ENCODE data around the gene MAPK1.
"Not testable (repeated sequence)": the region's sequence is repeated elsewhere in the genome, so short reads cannot be mapped to it uniquely, and the experiment has no call there.

The MAPK1 gene

GRCh38 chr22:21725956-21726649, 141.3 kb downstream of the MAPK1 start:
- DNase-seq (ENCODE audit: low spot score): no peak

GRCh38 chr22:21724496-21724895, 142.9 kb downstream of the MAPK1 start:
- DNase-seq (ENCODE audit: low spot score): not testable (repeated sequence)

DNA sequence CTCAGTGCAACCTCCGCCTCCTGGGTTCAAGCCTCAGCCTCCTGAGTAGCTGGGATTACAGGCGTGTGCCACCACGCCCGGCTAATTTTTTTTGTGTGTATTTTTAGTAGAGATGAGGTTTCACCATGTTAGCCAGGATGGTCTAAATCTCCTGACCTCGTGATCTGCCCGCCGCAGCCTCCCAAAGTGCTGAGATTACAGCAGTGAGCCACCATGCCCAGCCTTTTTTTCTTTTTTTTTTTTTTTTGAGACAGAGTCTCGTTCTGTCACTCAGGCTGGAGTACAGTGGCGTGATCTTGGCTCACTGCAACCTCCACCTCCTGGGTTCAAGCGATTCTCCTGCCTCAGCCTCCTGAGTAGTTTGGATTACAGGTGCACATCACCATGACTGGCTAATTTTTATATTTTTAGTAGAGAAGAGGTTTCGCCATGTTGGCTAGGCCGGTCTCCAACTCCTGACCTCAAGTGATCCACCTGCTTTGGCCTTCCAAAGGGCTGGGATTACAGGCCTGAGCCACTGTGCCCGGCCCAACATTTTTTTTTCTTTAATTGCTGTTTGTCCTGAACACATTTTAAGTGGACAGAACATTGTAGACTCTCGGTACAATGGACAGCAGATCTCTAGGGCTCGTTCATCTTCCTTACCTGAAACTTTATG, 146.1 kb downstream of the MAPK1 start:
- DNase-seq (ENCODE audit: low spot score): not testable (repeated sequence)

DNA sequence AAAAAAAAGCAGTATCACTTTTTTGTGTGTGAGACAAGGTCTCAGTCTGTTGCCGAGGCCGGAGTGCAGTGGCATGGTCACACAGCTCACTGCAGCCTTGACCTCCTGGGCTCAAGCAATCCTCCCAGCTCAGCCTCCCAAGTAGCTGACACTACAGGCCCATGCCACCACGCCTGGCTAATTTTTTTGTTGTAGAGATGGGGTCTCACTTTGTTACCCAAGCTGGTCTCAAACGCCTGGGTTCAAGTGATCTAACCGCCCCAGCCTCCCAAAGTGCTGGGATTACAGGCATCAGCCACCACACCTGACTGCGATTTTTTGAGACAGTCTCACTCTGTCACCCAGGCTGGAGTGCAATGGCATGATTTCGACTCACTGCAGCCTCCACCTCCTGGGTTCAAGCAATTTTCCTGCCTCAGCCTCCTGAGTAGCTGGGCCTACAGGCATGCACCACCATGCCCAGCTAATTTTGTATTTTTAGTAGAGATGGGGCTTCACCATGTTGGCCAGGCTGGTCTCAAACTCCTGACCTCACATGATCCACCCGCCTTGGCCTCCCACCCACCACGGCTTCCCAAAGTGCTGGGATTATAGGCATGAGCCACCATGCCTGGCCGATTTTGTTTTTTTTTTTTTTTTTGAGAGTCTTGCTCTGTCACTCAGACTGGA, 147.1 kb downstream of the MAPK1 start:
- DNase-seq (ENCODE audit: low spot score): not testable (repeated sequence)

DNA sequence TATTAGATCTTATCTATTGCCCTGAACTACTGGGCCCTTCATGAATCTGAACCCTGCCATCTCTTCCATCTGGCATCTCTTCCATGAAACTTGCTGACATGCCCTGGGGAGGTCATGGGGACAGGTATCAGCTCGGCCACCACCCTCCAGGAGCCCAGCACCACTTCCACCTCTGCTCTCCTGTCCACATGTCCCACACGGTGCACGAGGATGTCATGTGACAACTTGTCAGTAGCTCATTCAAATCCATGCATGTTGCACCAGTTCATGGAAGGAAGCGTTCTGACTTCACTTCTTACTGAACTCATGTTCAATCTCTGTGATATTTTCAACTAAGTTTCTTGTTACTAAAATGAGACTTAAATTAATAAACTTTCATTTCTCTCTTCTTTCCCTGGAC, 148.4 kb downstream of the MAPK1 start:
- DNase-seq (ENCODE audit: low spot score): peak; percentile 10

GRCh38 chr22:21718499-21718898, 148.9 kb downstream of the MAPK1 start:
- DNase-seq (ENCODE audit: low spot score): no peak

GRCh38 chr22:21716395-21717122, 150.9 kb downstream of the MAPK1 start:
- not testable (repeated sequence) for DNase-seq (ENCODE audit: low spot score)

- DNase-seq (ENCODE audit: low spot score): no peak
Measured at GRCh38 chr22:21714786-21715185, 152.7 kb downstream of the MAPK1 start.

- no peak for DNase-seq (ENCODE audit: low spot score)
Measured at GRCh38 chr22:21714059-21714770, 153.2 kb downstream of the MAPK1 start.

- no peak for DNase-seq (ENCODE audit: low spot score)
Measured at GRCh38 chr22:21713428-21714058, 153.9 kb downstream of the MAPK1 start.

DNA sequence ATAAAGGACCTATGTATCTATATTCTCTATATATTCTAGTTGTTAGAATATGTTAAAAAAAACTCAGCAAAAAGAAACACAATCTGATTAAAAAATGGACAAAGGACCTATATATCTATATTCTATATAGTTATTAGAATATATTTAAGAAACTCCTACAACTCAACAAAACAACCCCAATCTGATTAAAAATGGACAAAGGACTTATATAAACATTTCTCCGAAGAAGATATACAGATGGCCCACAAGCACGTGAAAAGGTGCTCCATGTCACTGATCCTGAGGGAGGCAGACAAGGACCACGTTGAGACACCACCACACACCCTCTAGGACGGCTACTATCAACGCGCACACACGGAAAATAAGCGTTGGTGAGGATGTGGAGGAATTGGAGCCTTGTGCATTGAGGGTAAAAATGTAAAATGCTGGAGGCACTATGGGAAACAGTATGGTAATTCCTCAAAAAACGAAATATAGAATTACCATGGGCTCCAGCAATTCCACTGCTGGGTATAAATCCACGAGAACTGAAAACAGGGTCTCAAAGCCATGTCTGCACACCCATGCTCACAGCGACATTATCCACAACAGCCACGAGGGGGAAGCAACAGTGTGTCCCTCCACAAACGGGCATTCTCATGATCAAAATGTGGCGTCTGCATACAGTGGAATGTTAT, 154.6 kb downstream of the MAPK1 start:
- DNase-seq (ENCODE audit: low spot score): peak; percentile 91

DNA sequence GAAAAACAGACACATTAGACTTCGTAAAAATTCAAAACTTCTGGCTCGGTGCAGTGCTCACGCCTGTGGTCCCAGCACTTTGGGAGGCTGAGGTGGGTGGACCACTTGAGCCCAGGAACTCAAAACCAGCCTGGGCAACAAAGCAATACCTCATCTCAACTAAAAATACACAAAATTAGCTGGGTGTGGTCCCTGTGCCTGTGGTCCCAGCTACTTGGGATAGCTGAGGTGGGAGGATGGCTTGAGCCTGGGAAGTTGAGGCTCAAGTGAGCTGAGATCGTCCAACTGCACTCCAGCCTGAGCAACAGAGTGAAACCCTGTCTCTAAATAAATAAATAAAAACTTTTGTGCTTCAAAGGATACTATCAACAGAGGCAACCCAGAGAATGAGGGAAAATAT, 155.6 kb downstream of the MAPK1 start:
- DNase-seq (ENCODE audit: low spot score): no peak

DNA sequence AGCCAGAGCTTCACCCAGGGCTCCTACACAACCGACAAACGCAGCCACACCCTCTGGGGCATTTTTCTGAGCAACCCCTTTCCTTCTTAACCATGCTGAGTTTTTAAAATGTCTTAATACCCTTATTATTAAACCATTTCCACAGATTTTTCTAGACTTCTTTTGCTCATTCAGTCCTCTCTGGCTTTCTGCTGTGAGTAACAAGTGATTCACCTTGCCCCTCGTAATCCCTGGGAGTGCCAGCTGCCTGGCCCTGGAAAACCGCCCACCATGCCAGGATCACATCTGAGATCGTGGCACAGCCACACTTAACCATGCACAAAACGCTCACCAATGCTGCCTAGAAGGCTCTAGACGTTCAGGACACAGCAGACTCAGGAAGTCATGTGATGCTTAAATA, 157.3 kb downstream of the MAPK1 start:
- DNase-seq (ENCODE audit: low spot score): no peak

DNA sequence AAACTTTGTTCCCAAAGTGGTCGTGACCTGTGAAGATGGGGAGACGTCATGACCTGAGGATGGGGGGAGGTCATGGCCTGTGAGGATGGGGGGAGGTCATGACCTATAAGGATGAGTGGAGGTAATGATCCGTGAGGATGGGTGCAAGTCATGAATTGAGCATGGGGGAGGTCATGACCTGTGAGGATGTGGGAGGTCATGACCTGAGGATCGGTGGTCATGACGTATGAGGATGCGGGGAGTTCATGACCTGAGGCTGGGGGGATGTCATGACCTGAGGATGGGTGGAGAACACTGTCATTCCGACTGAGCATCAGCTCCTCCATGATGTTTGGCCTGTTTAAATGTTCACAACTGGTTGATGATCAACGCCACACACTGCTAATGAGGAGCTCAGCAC, 157.8 kb downstream of the MAPK1 start:
- DNase-seq (ENCODE audit: low spot score): no peak

DNA sequence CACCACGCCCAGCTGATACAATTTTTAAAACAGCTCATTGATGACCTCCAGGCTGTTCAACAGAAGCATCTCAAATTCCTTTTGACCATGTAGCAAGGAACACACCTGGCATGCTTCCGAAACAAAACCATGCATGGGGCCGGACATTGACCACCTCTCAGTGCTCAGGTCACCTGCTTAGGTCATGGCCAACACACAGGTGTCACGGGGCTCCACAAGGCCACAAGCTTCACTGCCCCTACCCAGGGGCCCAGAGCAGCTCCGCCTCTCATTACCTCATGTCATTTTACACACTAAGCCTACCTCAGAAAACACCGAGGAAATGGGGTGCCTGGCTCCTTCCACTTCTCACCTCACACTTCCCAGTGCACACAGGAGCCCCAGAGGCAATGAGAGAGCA, 158.5 kb downstream of the MAPK1 start:
- DNase-seq (ENCODE audit: low spot score): no peak

DNA sequence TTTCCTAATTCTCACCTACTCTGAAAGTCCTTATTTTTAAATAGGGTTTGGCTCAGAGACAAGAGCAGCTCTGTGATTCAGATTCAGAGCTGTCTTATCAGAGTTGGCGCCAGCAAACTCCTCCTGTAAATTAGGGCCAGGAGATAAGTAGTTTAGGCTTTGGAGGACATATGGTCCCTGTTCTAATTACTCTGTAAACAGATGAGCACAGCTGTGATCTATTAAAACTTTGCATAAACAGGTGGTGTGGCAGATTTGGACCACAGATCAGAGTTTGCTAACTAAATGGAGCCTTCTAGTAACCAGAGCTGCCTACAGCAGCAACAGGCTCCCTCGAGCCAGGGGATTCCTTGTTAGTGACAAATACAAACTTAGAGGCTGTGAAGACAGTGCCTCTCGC, 159.8 kb downstream of the MAPK1 start:
- no peak for DNase-seq (ENCODE audit: low spot score)

Measured in pons (tissue), 1 donor.